Testis (tissue), 2 donors: ENCODE data around the gene SLC4A9.

Source experiments
- POLR2A ChIP-seq: fragments of 450-650 bp; IDR thresholded peaks from one replicate; pipeline ENCODE4 v1.6.1; 2017; ENCODE audit warnings: antibody characterized with exemption, mild to moderate bottlenecking, moderate library complexity
- TF ChIP-seq, protein P1 (sequence below), 3 experiments: fragments of 450-650 bp in 2 of 3; fragments of 200-600 bp in 1 of 3; sonication (generic) in 1 of 3; IDR thresholded peaks; one replicate each; pipeline ENCODE4 v1.5.1; 2016 to 2019; ENCODE audit warnings: antibody characterized with exemption in 3 of 3, mild to moderate bottlenecking in 2 of 3, moderate library complexity in 1 of 3

- TF ChIP-seq, protein P1, sequence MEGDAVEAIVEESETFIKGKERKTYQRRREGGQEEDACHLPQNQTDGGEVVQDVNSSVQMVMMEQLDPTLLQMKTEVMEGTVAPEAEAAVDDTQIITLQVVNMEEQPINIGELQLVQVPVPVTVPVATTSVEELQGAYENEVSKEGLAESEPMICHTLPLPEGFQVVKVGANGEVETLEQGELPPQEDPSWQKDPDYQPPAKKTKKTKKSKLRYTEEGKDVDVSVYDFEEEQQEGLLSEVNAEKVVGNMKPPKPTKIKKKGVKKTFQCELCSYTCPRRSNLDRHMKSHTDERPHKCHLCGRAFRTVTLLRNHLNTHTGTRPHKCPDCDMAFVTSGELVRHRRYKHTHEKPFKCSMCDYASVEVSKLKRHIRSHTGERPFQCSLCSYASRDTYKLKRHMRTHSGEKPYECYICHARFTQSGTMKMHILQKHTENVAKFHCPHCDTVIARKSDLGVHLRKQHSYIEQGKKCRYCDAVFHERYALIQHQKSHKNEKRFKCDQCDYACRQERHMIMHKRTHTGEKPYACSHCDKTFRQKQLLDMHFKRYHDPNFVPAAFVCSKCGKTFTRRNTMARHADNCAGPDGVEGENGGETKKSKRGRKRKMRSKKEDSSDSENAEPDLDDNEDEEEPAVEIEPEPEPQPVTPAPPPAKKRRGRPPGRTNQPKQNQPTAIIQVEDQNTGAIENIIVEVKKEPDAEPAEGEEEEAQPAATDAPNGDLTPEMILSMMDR (IDR thresholded peaks at IDR 0.05): peak; percentile 48 to 82 (median 71)
- no peak for TF ChIP-seq POLR2A
These were observed 13.0 kb downstream of the SLC4A9 start for GRCh38 chr5:140372971-140373487.
